Epithelial cell of proximal tubule (primary cell): Measurements from ENCODE around the gene CACNB4. TPM values are rescaled to one million over a fixed set of nuclear protein-coding genes. Genes with fewer than 3 reads are reported as not detected.

Experiments used
- DNase-seq: peaks from one replicate; pipeline ENCODE4 v3.0.0-alpha.2; 2011; ENCODE audit warnings: low read depth
- H3K4me3 ChIP-seq: 2 replicates; pipeline ENCODE4 v1.5.1; 2011; ENCODE audit warnings: low read depth, mild to moderate bottlenecking, low read length
- CTCF ChIP-seq: conservative IDR thresholded peaks from 2 replicates; pipeline ENCODE4 v1.5.1; 2012; ENCODE audit warnings: low read depth, mild to moderate bottlenecking, low read length
- total RNA-seq: library from RNA; depleted of rRNA; stranded (reverse); fragments of >200 nt; gene quantifications from 2 replicates; pipeline ENCODE4 v1.2.3, GENCODE V29; 2015

CACNB4 gene
- total RNA-seq, 1 donor from 2014 or later, result 0.52 TPM

GRCh38 chr2:151860613-151861146 is 238.2 kb downstream of the CACNB4 start:
- DNase-seq, result no peak

GRCh38 chr2:151860210-151860609 is 238.6 kb downstream of the CACNB4 start:
- TF ChIP-seq CTCF, result no peak
- H3K4me3 ChIP-seq, result no peak overlapping the region
- DNase-seq, result no peak

More at GRCh38 chr2:151860613-151861146, 238.2 kb downstream of the CACNB4 start:
- no peak for TF ChIP-seq CTCF
- H3K4me3 ChIP-seq, result no peak overlapping the region

GRCh38 chr2:151857650-151858049 is 241.2 kb downstream of the CACNB4 start:
- H3K4me3 ChIP-seq, result no peak overlapping the region
- peak; percentile 43 for DNase-seq
- TF ChIP-seq CTCF, result no peak

GRCh38 chr2:151855111-151855510 is 243.7 kb downstream of the CACNB4 start:
- no peak for DNase-seq
- TF ChIP-seq CTCF, result no peak
- H3K4me3 ChIP-seq, result no peak overlapping the region

GRCh38 chr2:151853070-151853758 is 245.6 kb downstream of the CACNB4 start:
- no peak for DNase-seq
- no peak overlapping the region for H3K4me3 ChIP-seq
- TF ChIP-seq CTCF, result no peak

- no peak overlapping the region for H3K4me3 ChIP-seq
- TF ChIP-seq CTCF, result no peak
- DNase-seq, result no peak
Measured at GRCh38 chr2:151852260-151853069, 246.4 kb downstream of the CACNB4 start.
